Stimulated activated CD4-positive, alpha-beta T cell treated with anti-CD3 and anti-CD28 coated beads, Interleukin-12 subunit alpha, Interleukin-12 subunit beta, amount 100 ng/mL, for 24 hours (primary cell): ENCODE measurements around the gene PCCB.
"Not testable (repeated sequence)": the region's sequence is repeated elsewhere in the genome, so short reads cannot be mapped to it uniquely, and the experiment has no call there.

Experiments used
- DNase-seq, 2 experiments: peaks; one replicate each; pipeline ENCODE4 v3.0.0-alpha.2; 2020; ENCODE audit warnings: low read depth in 2 of 2

PCCB gene

DNA sequence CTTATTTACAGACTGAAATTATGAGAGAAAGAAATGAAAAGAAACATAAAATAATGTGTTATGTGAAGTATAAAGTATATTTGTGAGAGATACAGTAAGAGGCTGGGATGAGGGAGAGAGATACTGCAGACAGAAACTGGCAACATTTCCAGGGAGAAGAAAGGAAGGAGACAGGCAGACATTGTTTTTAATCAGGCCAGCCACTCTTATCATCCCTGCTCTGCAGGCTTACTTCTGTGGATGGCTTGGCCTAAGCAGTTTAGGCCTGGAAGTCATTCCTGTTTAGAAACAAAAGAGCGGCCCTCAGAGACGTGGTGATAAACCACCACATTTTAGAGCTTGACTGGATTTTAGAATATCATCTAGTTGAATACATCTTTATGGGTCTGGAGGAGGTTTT is 12.4 kb downstream of the PCCB start:
- no peak for DNase-seq

DNA sequence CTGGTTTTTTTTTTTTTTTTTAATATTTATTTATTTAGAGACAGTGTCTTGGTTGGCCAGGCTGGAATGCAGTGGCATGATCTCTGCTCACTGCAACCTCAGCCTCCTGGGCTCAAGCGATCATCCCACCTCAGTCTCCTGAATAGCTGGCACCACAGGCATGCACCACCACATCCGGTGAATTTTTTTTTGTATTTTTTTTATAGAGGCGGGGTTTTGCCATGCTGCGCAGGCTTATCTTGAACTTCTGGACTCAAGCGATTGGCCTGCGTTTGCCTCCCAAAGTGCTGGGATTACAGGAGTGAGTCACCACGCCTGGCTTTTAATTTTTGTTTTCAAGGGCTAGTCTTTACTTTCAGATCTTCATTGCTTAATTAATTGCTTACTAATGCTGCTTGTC is 13.1 kb downstream of the PCCB start:
- no peak for DNase-seq

DNA sequence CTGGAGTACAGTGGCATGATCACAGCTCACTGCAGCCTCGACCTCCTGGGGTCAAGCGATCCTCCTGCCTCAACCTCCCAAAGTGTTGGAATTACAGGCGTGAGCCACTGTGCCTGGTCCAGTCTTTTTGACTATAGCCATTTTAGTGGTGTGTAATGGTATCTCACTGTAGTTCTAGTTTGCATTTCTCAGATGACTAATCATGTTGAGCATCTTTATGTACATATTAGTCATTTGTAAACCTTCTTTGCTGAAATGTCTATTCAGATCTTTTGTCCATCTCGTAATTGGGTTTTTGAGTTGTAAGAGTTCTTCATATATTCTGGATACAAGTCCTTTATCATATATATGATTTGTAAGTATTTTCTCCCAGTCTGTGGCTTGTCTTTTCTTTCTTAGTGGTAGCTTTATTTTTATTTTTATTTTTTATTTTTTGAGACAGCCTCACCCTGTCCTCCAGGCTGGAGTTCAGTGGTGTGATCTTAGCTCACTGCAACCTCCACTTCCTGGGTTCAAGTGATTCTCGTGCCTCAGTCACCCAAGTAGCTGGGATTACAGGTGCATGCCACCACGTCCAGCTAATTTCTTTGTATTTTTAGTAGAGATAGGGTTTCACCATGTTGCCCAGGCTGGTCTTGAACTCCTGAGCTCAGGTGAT is 16.5 kb downstream of the PCCB start:
- not testable (repeated sequence) for DNase-seq

DNA sequence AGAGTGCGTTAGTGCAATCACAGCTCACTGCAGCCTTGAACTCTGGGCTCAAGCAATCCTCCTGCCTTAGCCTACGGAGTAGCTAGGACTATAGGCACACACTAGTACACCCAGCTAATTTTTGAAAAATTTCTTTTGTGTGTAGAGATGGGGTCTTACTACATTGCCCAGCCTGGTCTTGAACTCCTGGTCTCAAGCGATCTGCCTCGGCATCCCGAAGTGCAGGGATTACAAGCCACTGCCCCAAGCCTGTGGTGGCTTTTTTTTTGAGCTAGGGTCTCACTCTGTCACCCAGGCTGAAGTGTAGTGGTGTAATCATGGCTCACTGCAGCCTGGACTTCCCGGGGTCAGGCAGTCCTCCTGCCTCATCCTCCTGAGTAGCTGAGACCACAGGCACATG is 17.1 kb downstream of the PCCB start:
- no peak for DNase-seq

DNA sequence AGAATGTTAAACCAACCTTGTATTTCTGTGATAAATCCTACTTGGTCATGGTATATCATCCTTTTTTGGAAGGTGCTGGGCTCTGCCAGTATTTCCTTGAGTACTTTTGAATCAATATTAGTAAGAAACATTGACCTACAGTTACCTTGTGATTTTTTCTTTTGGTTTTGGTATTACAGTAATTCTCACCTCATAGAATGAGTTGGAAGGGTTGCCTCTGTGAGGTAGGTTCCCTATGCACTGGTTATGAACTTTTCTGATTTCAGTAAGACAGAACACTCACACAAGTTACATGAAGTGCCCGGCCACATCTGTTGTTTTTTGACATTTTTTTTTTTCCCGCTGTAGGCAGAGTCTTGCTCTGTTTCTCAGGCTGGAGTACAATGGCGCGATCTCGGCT is 20.0 kb downstream of the PCCB start:
- DNase-seq, result no peak

DNA sequence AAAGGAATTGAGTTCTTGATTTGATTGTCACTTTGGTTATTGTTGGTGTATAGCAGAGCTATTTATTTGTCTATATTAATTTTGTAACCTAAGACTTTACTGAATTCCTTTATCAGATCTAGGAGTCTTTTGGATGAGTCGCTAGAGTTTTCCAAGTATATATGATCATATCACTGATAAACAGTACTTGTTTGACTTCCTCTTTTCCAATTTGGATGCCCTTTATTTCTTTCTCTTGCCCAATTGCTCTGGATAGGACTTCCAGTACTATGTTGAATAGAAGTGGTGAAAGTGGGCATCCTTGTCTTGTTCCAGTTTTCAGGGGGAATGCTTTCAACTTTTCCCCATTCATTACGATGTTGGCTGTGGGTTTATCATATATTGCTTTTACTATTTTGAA is 21.5 kb downstream of the PCCB start:
- not testable (repeated sequence) for DNase-seq

DNA sequence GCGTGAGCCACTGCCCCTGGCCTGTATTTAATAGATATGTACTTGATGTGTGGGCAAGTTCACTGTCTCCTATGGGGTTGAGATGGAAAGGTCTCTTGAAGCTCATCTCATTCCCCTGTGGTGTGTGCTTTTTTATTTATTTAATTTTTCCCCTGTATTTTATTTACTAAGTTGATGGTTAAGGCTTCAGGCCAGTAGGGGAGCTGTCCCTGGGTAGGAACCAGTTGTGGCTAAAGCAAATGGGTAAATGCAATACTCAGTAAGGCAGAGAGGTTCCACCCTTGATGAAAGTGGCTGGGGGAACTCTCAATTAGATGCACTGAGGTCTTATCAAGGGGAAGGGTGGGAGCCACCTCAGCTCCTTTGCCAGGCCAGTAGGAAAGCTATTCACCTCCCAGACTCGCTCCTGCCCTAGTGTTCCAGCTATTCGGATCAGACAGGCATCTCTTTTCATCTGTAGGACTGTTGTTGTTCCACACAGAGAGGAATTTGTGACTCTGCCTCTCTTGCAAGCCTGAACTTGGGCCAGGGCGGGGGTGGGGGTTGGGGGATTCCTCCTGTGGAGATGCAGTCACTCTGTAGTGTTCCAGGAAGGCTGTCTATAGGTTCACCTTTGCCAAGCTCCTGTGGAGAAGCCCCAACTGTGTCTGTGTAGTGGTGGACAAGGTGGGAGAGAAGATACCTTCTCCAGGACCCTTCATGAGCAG is 26.1 kb downstream of the PCCB start:
- no peak for DNase-seq

DNA sequence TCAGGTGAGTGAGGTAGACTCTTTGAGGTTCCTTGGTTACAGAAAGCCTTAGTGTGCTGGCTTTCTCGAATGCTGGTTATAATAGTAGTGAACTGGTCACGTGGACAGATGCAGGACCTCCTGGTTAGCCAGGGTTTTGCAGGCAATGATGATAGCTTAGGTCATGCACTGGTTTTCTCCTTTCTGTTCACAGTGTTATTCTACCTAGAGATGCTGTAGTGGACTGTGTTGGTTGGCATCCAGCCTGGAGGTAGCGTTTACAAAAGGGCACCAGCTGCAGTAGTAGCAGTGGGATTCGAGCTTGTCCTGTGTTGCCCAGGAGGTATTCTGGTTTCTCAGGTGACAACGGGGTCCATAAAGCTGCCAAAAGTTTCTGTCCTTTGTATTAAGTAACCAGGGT is 27.0 kb downstream of the PCCB start:
- no peak for DNase-seq

DNA sequence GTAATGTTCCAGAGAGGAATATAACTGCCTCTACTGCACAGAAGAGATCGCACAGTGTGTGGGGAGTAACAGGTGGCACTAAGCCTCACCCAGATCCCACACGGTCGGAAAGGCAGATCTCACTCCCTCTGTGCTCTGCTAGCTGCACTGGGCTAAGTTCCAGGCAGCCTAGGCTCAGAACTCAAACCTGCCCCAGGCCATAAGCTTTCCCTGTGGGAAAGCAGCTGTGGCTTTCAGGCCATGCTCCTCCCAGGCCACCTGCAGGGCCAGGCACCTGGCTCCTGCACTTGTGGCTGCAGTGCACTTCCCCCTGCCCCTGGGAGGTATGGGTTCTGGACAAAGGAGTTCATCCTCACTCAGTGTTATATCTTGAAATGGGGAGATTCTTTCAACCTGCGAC is 27.5 kb downstream of the PCCB start:
- DNase-seq, result no peak

DNA sequence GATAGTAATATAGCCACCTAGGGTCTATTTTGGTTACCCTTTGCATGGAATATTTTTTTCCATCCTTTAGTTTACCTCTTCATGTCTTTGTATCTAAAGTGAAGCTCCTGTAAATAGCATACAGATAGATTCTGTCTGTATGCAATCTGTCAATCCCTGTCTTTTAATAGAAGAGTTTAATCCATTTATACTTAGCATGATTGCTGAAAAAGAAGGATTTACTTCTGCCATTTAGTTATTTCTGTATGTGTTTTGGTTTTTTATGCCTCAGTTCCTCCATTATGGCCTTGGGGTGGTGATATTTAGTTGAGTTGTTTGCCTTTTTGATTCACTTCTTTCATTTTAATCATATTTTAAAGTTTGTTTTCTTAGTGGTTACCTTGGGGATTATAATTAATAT is 29.0 kb downstream of the PCCB start:
- no peak for DNase-seq

DNA sequence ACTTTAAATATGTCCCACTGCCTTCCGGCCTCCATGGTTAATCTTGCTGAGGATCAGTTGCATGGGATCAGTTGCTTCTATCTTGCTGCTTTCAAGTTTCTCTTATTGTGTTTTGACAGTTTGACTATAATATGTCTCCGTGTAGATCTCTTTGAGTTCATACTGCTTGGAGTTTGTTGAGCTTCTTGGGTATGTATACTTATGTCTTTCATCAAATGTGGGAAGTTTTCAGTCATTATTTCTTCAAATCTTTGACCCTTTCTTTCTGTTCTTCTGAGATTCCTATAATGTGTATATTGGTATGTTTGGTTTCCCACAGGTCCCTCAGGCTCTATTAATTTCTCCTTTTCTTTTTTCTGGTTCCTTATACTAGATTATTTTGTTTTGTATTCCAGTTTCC is 30.8 kb downstream of the PCCB start:
- no peak for DNase-seq

DNA sequence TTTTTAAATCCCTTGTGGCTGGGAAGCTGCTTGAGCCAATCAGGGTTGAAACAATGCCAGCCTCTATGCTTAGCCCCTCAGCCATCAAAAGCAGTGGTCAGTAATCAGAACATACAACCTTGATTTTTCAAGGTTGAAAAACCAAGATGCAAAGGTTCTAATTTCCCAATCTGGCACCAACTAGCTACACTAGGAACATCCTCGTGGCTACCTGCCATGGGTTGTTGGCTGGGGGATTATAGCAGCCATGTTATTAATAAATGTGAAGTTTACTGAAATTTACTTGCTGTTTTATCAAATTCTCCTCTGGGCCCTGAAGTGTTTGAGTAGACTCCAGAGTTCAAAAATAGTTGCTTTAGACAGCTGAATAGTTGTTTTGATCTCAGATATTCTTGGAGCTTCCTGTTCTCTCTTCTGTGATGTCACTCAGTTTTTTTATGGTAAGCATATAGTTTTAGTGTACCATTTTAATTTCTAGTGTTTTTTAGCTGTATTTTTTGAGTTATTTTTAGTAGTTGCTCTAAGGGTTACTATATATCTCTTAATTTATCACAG is 31.9 kb downstream of the PCCB start:
- no peak for DNase-seq

DNA sequence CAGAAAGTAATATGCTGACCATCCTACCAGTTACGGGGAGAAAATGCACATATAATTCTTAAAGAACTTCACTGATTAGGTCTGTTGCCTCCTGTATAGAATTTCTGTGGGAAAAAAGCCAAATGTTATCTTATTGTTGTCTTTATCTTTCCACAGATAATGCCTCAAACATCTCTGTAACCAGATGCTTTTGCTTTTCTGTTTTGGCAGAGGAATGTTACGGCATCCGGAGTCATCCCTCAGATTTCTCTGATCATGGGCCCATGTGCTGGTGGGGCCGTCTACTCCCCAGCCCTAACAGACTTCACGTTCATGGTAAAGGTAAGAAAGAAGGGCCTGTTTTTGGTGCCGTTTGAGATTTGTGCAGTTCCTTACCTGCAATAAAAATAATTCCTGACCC is 33.5 kb downstream of the PCCB start:
- DNase-seq, result no peak

DNA sequence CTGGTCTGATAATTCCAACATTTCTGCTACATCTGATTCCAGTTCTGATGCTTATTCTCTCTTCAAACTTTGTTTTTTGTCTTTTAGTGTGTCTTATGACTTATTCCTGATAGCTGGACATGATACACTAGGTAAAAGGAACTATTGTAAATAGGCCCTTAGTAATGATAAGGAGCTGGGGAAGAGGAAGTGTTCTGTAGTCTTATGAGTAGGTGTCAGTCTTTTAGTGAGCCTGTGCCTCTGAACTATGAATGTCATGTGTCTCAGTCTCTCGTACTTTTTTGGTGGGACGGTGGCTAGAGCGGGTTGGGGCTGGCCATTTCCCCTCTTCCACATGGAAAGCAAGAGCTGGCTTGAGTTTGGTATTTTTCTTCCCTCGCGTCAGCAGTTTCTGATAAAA is 41.2 kb downstream of the PCCB start:
- DNase-seq, result no peak

DNA sequence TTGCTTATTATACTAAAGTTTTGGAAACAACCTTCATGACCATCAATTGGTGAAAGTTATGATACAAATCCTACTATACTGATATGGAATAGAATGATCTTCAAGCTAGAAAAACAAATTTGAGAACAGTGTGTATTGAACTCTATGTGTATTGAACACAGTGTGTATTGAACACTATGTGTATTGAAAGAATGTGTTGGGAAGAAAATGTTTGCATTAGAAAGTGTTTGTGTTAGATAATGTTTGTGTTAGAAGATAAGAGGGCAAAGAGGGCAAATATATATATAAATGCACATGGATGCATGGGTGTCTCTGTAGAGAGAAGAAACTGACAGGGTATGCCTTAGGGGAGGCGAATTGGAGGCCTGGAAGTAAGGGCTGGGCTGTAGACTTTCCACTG is 42.4 kb downstream of the PCCB start:
- no peak for DNase-seq

DNA sequence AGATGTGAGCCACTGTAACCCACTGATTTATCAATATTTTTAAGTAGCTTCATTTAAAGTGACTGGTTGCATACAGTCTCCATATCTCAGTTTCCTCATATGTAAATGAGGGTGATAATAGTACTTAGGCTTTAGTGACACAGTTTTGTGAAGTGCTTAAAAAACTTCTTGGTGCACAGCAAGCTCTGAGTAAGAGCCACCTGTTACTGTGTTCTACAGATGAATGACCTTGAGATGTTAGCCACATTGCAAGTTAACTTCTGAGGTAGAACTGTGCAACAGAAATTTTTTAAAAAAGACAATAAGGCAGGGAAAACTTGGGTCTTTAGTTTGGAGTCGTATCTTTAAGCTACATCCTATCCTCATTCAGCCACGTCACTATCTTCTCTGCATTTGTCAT is 43.1 kb downstream of the PCCB start:
- DNase-seq, result no peak

DNA sequence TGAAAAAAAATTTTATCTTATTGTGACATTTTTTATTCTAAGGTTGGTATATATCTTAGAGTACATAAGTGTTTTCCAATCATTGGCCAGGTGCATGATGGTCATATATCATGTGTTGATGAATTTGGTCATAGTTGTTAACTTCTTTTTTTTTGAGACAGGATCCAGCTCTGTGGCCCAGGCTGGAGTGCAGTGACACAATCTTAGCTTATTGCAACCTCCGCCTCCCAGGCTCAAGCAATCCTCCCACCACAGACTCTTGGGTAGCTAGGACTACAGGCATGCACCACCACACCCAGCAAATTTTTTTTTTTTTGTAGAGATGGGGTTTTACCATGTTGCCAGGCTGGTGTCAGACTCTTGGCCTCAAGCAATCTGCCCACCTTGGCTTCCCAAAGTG is 44.0 kb downstream of the PCCB start:
- no peak for DNase-seq

DNA sequence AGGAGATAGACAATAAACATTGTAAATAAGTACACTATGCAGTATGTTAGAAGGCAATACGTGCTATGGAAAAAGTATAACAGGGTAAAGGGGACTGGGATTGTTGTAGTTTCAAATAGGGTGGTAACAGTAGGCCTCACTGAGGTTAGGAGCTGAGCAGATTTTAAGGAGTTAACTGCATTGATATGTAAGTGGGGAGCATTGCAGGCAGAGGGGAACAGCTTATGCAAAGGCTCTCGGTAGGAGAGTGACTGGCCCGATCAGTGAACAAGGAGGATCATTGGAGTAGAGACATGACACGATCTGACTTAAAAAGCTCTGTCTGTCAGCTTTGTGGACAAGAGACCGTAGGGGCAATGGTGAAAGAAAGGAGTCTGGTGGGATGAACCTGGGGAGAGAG is 46.8 kb downstream of the PCCB start:
- no peak for DNase-seq

DNA sequence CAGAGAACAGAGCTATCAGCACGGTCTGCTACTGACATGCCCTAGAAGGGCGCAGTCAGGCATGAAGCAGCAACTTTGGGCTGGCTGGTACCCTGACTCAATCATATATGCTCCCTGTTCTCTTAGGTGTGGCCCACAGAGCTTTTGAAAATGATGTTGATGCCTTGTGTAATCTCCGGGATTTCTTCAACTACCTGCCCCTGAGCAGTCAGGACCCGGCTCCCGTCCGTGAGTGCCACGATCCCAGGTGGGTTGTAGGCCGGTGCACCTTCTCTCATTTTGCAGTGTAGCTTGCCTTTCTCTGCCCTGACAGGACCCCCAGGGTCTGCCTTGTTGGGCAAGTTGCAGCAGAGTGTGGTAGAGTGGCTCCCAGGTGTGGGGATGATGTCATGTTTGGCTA is 47.7 kb downstream of the PCCB start:
- no peak for DNase-seq

DNA sequence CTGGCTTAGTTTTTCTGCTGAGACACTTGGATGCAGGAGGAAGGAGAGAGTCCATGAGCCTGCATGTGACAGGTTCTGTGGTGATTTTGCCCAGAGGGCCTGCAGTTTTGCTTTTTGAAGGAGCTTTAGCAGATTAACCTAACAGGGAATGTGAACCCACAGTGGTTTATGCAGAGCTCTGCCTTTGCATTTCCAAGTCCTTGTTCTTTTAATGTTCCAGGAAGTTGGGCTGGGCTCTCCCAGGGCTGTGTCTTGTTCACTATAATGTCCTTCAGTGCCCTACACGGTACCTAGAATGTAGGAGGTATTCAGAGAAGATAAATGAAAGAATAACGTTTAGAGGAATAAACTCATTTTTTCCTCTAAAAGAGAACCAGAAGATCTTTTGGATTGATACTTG is 50.3 kb downstream of the PCCB start:
- no peak for DNase-seq

DNA sequence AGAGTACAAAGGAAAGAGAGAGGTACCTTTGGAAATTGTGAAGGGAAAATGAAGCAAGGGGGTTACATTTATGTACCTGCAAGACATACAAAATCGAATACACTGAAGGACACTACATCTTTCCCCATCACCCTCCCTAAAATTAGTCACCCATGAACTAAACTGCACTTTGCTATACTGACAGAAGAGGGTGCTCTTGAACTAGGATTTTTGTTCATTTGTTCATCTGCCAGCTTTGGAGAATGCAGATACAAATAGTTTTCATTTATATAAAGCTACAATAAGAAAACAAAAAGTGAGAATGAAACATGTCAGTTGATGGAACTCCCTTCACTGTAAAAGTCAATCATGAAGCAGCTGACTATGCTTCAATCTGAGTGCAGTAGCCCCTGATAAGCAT is 55.7 kb downstream of the PCCB start:
- DNase-seq, result no peak

DNA sequence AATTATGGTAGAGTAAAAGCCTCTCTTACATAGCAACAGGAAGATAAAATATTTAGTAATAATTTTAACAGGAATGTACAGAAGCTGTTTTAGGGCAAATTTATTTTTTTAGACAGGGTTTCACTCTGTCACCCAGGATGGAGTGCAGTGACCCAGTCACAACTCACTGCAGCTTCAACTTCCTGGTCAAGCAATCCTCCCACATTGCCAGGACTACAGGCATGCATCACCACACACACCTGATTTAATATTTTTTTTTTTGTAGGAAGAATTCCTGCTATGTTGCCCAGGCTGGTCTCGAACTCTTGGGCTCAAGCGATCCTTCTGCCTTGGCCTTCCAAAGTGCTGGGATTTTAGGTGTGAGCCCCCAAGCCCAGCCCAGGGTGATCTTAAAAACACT is 61.1 kb downstream of the PCCB start:
- DNase-seq, result no peak

DNA sequence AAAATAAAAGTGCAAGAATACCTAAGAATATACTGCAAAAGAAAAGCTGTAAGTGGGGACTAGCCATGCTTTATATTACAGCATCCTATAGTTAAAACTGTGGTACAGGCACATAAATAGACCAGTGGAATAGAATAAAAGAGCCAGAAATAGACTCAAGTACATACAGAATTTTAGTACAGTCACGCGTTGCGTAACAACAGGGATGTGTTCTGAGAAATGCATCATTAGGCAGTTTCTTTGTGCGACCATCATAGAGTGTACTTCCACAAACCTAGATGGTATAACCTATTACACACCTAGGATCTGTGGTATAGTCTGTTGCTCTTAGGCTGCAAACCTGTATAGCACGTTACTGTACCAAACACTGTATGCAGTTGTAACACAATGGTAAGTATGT is 61.8 kb downstream of the PCCB start:
- no peak for DNase-seq

DNA sequence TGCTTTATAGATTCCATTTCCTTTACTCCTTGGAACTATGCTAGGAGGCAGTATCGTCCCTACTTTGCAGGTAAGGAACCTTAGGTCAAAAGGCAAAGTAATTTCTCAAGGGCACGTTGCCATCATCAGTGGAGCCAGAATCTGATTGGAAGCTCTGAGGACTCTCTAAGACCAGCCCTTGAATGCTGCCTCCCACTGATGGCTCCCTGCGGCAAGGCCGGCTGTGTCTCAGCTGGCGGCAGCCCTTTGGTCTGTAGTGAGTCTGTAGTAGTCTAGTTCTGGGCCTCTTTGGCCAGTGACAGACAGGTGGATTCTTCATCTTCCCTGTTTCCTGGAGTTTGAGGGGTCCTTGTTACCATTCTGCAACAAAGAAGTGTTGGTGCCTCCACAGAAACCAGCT is 76.2 kb downstream of the PCCB start:
- DNase-seq, result no peak
